ENCODE results near the gene FBXW4. TPM values are rescaled to one million over a fixed set of nuclear protein-coding genes. Genes with fewer than 3 reads are reported as not detected.
A peak's percentile ranks its signal among the peaks of the same experiment; 100 is the strongest.

The FBXW4 gene
- total RNA-seq, 1 donor from 2014 or later: 33.4 TPM

DNA sequence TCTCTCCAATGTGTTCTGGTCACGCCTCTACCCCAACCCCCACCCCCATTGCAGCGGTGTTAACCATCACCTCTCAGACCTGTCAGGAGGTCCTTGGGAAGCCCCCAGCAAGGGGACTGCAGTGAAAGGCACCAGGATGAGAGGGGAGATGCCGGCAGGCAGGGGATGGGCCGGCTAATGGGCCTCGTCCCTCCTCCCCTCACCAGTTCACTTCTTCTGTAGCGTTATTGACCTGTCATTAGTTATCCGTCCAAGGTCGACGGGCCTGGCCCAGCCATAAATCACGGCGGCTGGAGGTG lies 125.7 kb downstream of the FBXW4 start:
- Mint-ChIP-seq H3K4me3 (peak overlapping the region; percentile 44), H3K9me3 (no peaks in the 10 kb centered on the region), H3K4me1 (peaks cover 9% of the 10 kb centered on the region), H3K27me3 (ENCODE audit: low read depth) (peaks cover 82% of the 10 kb centered on the region), H3K27ac (ENCODE audit: unreplicated experiment) (no peak overlapping the region), H3K36me3 (ENCODE audit: low read depth) (no peaks in the 10 kb centered on the region)
- TF ChIP-seq, protein P1, sequence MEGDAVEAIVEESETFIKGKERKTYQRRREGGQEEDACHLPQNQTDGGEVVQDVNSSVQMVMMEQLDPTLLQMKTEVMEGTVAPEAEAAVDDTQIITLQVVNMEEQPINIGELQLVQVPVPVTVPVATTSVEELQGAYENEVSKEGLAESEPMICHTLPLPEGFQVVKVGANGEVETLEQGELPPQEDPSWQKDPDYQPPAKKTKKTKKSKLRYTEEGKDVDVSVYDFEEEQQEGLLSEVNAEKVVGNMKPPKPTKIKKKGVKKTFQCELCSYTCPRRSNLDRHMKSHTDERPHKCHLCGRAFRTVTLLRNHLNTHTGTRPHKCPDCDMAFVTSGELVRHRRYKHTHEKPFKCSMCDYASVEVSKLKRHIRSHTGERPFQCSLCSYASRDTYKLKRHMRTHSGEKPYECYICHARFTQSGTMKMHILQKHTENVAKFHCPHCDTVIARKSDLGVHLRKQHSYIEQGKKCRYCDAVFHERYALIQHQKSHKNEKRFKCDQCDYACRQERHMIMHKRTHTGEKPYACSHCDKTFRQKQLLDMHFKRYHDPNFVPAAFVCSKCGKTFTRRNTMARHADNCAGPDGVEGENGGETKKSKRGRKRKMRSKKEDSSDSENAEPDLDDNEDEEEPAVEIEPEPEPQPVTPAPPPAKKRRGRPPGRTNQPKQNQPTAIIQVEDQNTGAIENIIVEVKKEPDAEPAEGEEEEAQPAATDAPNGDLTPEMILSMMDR (conservative IDR thresholded peaks at IDR 0.05): no peak
- DNase-seq (ENCODE audit: low read depth, low spot score): no peak

DNA sequence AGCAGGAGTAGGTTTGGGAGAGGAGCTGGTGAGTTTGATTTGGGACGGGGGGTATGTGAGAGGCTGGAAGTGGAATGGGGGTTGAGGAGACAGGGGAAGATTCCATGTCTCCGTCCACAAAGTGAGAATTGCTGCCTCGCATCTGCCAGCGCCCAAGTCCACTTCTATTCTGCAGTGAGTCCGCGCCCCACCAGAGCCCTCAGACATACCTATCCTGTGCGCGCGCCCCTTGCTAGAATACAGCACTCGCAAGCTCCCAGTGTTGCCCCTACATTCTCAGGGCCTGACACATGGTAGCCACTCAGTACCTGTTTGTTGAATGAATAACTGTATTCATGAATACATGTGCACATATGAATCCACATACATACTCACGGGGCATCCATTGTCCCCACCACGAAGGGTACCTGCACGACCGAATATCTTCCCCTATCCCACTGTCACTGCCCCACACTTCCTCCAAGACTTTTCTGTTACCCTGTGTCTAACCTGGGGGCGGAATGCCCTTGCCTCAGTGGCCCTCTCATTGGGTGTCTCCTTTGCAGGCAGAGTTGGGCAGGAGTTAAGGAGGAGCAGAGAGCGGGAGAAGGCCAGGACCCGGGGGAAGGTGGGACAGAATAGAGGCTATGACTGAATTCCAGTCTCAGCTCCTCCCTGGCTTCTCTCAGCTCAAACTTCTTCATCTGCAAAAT lies 126.8 kb downstream of the FBXW4 start:
- TF ChIP-seq, protein P1 (conservative IDR thresholded peaks at IDR 0.05): no peak
- no peaks in the 10 kb centered on the region for H3K9me3 Mint-ChIP-seq
- H3K27me3 Mint-ChIP-seq (ENCODE audit: low read depth): peaks cover 89% of the 10 kb centered on the region
- H3K4me1 Mint-ChIP-seq: peaks cover 9% of the 10 kb centered on the region
- peak overlapping the region; percentile 15 for H3K4me3 Mint-ChIP-seq
- H3K27ac Mint-ChIP-seq (ENCODE audit: unreplicated experiment): no peak overlapping the region
- DNase-seq (ENCODE audit: low read depth, low spot score): no peak
- no peaks in the 10 kb centered on the region for H3K36me3 Mint-ChIP-seq (ENCODE audit: low read depth)

DNA sequence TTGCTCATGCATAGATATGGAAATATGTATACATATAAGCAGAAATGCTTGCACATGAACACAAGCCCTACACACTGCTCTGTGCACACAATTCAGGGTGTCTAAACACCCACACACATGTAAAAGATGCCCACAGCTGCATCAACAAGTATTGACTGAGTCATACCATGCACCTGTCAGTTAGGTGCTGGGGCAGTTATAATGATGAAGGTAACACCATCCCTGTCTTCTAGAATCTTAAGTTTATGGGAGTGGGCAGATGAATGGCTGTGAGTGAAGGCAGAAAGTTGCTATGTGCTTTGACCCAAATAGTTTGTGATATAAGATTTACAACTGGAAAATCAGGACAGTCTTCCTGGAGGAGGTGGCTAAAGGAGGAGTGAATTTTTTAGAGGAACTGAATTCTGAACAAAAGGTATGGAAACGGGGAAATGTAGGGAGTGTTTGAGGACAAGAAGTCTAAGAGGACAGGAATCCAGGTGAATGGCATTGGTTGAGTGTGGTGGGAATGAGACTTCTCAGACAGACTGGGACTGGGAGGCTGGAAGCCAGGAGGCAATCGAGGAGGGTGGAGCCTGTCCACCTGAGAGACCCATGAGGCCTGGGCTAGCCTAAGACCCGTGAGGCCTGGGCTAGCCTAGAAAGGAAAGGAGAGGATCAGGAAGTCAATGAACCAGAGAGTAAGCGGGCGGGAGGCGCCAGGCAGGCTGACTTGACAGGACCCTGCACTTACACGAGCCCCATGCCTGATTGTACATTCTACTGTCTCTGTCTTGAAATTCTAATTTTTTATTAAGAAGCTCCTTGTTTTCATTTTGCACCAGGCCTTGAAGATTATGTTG lies 127.6 kb downstream of the FBXW4 start:
- DNase-seq (ENCODE audit: low read depth, low spot score): no peak
- Mint-ChIP-seq H3K4me1 (peaks cover 9% of the 10 kb centered on the region), H3K4me3 (peak overlapping the region; percentile 44), H3K36me3 (ENCODE audit: low read depth) (no peaks in the 10 kb centered on the region), H3K27ac (ENCODE audit: unreplicated experiment) (no peak overlapping the region), H3K9me3 (no peaks in the 10 kb centered on the region), H3K27me3 (ENCODE audit: low read depth) (peaks cover 86% of the 10 kb centered on the region)
- TF ChIP-seq, protein P1 (conservative IDR thresholded peaks at IDR 0.05): no peak

DNA sequence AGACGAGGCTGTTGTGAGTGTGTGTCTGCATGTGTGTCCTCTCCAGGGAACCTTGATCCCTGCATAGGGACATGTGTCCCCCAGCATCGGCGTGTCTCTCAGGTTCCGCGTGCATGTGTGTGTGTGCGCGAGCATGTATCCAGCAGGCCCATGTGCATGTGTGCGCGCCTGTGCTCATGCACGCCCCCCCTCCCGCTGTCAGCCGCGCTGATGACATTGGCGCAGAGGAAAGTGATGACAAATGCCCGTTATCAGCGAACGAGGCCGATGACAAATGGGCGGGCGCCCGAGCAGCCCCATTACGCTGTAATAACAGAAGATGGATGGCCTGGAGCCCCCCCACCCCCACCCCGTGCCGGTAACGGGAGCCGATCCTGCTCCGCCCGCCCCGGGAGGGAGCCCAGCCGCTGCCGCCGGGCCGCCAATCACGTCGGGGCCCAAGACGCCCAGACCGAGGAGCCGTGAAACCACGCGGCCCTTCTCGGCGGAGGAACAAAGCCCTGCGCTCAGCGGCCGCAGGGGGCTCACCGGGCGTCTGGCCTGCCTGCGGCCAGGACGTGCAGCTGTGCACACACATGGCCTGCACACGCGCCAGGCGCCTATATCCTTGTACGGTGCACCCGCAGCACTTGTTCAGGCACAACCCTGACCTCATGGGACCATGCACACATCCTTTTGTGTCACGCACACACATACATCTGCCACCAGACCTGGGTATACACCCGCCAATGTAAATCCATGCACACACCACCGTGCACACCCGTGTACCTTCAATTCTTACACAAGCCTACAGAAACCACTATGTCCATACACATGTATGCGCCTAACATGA lies 128.4 kb downstream of the FBXW4 start:
- H3K4me1 Mint-ChIP-seq: peaks cover 9% of the 10 kb centered on the region
- DNase-seq (ENCODE audit: low read depth, low spot score): no peak
- peaks cover 84% of the 10 kb centered on the region for H3K27me3 Mint-ChIP-seq (ENCODE audit: low read depth)
- H3K9me3 Mint-ChIP-seq: no peaks in the 10 kb centered on the region
- H3K36me3 Mint-ChIP-seq (ENCODE audit: low read depth): no peaks in the 10 kb centered on the region
- TF ChIP-seq, protein P1 (conservative IDR thresholded peaks at IDR 0.05): peak; percentile 31
- peak overlapping the region; percentile 44 for H3K4me3 Mint-ChIP-seq
- no peak overlapping the region for H3K27ac Mint-ChIP-seq (ENCODE audit: unreplicated experiment)

DNA sequence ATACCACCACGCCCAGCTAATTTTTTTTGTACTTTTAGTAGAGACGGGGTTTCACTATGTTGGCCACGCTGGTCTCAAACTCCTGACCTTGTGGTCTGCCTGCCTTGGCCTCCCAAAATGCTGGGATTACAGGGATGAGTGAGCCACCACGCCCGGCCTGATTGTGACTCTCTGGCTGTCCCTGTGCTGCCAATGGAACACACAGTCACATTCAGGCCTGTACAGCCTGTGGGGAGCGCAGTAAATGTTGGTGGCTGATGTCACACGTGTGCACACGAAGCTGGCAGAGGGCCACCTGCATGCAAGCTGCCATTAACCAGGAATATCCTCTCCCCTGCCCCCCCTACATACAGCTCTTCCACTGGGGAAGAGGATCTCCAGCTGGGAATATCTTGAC lies 129.0 kb downstream of the FBXW4 start:
- DNase-seq (ENCODE audit: low read depth, low spot score): no peak
- Mint-ChIP-seq H3K9me3 (no peaks in the 10 kb centered on the region), H3K36me3 (ENCODE audit: low read depth) (no peaks in the 10 kb centered on the region), H3K4me1 (peaks cover 9% of the 10 kb centered on the region), H3K27me3 (ENCODE audit: low read depth) (peaks cover 77% of the 10 kb centered on the region), H3K27ac (ENCODE audit: unreplicated experiment) (no peak overlapping the region), H3K4me3 (peak overlapping the region; percentile 32)
- TF ChIP-seq, protein P1 (conservative IDR thresholded peaks at IDR 0.05): no peak
